HepG2 (cell line): ENCODE data around the gene ISOC2. TPM values are rescaled to one million over a fixed set of nuclear protein-coding genes. Genes with fewer than 3 reads are reported as not detected.

Source experiments
- ERF ChIP-seq: IDR thresholded peaks from 2 replicates; pipeline ENCODE4 v1.6.1; 2018; ENCODE audit warnings: missing biosample characterization, missing genetic modification reagents
- HOXD1 ChIP-seq: sonication (generic); formaldehyde crosslinking; IDR thresholded peaks from 2 replicates; pipeline ENCODE4 v1.5.0; 2020; ENCODE audit warnings: missing genetic modification reagents
- KDM4B ChIP-seq: sonication (generic); formaldehyde crosslinking; IDR thresholded peaks from 2 replicates; pipeline ENCODE4 v1.4.0; 2020; ENCODE audit warnings: missing genetic modification reagents
- KDM5A ChIP-seq: fragments of 200-600 bp; sonication (generic); IDR thresholded peaks from 2 replicates; pipeline ENCODE4 v1.7.0; 2018; ENCODE audit warnings: antibody characterized with exemption, mild to moderate bottlenecking, low read length, borderline replicate concordance
- KLF13 ChIP-seq: sonication (generic); formaldehyde crosslinking; IDR thresholded peaks from 2 replicates; pipeline ENCODE4 v1.4.0; 2020; ENCODE audit warnings: mild to moderate bottlenecking, missing genetic modification reagents
- MAZ ChIP-seq, 2 experiments: sonication (generic) in 1 of 2; formaldehyde crosslinking in 1 of 2; IDR thresholded peaks; 2 replicates each; pipeline versions ENCODE4 v1.5.0 to v1.6.1; 2012 to 2020; ENCODE audit warnings: low read depth in 2 of 2, mild to moderate bottlenecking in 2 of 2, borderline replicate concordance in 1 of 2, improper control_type of control experiment in 1 of 2, low read length in 1 of 2, missing genetic modification reagents in 1 of 2, moderate library complexity in 1 of 2
- NCOA1 ChIP-seq: sonication (generic); formaldehyde crosslinking; IDR thresholded peaks from 2 replicates; pipeline ENCODE4 v1.9.0; 2021; ENCODE audit warnings: missing genetic modification reagents
- NFYB ChIP-seq: sonication (generic); formaldehyde crosslinking; IDR thresholded peaks from 2 replicates; pipeline ENCODE4 v1.4.0; 2020; ENCODE audit warnings: missing genetic modification reagents
- NFYC ChIP-seq: IDR thresholded peaks from 2 replicates; pipeline ENCODE4 v1.6.1; 2016; ENCODE audit warnings: missing genetic modification reagents, missing compliant biosample characterization
- RAD21 ChIP-seq: fragments of 450-650 bp; formaldehyde crosslinking; IDR thresholded peaks from 2 replicates; pipeline ENCODE4 v1.5.0; 2020; ENCODE audit warnings: mild to moderate bottlenecking
- SALL1 ChIP-seq: sonication (generic); formaldehyde crosslinking; IDR thresholded peaks from 2 replicates; pipeline ENCODE4 v1.8.0; 2022; ENCODE audit warnings: mild to moderate bottlenecking, missing genetic modification reagents
- STAG1 ChIP-seq: sonication (generic); formaldehyde crosslinking; IDR thresholded peaks from 2 replicates; pipeline ENCODE4 v1.4.0; 2020; ENCODE audit warnings: missing genetic modification reagents
- TAF15 ChIP-seq: fragments of 200-400 bp; formaldehyde crosslinking; IDR thresholded peaks from one replicate; pipeline ENCODE4 v1.6.1; 2018; ENCODE audit warnings: mild to moderate bottlenecking, low read depth, low read length; ENCODE audit not compliant: poor library complexity, severe bottlenecking
- TGIF2 ChIP-seq: IDR thresholded peaks from 2 replicates; pipeline ENCODE4 v1.6.1; 2016; ENCODE audit warnings: control low read depth, missing compliant biosample characterization
- ZNF564 ChIP-seq: sonication (generic); formaldehyde crosslinking; IDR thresholded peaks from 2 replicates; pipeline ENCODE4 v1.8.1; 2023; ENCODE audit warnings: mild to moderate bottlenecking, missing genetic modification reagents
- ZNF788 ChIP-seq: sonication (generic); formaldehyde crosslinking; IDR thresholded peaks from 2 replicates; pipeline ENCODE4 v1.5.0; 2020; ENCODE audit warnings: mild to moderate bottlenecking, missing genetic modification reagents, borderline replicate concordance
- polyA plus RNA-seq, 8 experiments: library from polyadenylated mRNA; depleted of rRNA in 3 of 8; stranded (reverse) in 7 of 8; unstranded in 1 of 8; fragments of >200 nt; fragmentation: Illumina TruSeq in 4 of 8; extraction: Trizol in 4 of 8; gene quantifications; 2 replicates each; pipeline versions ENCODE4 v1.2.1 to v1.2.3, GENCODE V29; 2011 to 2016; ENCODE audit warnings: low read depth in 4 of 8, missing spikeins in 1 of 8, mixed read lengths in 1 of 8; ENCODE audit not compliant: insufficient read depth in 1 of 8
- total RNA-seq, 5 experiments: library from RNA; depleted of rRNA; stranded (reverse); fragments of >200 nt; fragmentation: Illumina TruSeq; extraction: Trizol; gene quantifications; 2 replicates each; pipeline ENCODE4 v1.2.3, GENCODE V29; 2016; ENCODE audit warnings: low read depth in 1 of 5
- TF ChIP-seq, protein P1 (sequence below), 2 experiments: sonication (generic) in 1 of 2; formaldehyde crosslinking in 1 of 2; IDR thresholded peaks; 2 replicates each; pipeline versions ENCODE4 v1.4.0 to v1.6.1; 2018 to 2020; ENCODE audit warnings: missing genetic modification reagents in 2 of 2, borderline replicate concordance in 1 of 2, low read depth in 1 of 2, mild to moderate bottlenecking in 1 of 2, missing biosample characterization in 1 of 2
- TF ChIP-seq, protein P2 (sequence below): sonication (generic); formaldehyde crosslinking; IDR thresholded peaks from 2 replicates; pipeline ENCODE4 v1.8.1; 2023; ENCODE audit warnings: mild to moderate bottlenecking, missing genetic modification reagents
- TF ChIP-seq, protein P3 (sequence below): sonication (generic); formaldehyde crosslinking; IDR thresholded peaks from 2 replicates; pipeline ENCODE4 v1.8.1; 2023; ENCODE audit warnings: mild to moderate bottlenecking, inconsistent platforms, moderate library complexity, missing genetic modification reagents, borderline replicate concordance

The ISOC2 gene
- total and polyA plus RNA-seq, 2 of the 13 experiments (the other 11 are each of a cell fraction or from before 2014, with no cell fraction given), result 76.8 to 105 TPM

DNA sequence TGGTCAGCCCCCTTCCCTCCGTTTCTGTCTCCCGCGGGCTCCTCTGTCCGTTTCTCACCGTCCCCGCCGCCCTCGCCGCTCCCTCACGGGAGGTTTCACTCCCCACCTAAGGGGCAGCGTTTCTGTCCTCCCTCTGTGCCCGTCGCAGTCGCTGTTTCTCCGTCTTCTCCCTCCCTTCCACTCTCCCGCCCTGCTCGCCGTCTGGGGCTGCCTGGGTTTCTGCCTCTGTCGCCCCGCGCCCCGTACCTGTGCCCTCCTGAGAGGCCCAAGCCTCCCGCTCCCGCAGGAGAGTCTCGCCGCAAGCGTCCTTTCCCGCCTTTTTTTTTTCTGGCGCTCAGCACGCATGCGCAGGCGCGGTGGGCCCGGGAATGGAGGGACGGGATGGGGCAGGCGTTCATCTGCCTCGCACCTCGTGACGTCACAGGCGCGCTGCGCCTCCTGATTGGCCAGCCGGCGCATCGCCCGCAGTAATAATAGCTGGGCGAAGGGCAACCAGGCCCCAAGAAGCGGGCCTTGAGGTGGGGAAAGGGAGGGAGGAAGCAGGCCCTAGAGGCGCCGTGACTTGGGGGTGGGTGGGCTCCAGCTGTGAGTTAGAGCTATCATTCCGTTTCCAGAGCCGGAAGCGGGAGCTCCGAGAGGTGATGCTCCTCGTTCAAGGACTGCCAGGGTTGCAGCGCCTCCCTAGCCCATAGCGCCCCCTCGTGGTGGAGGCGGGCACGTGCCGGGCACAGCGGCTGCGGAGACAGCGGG is 42.2 kb upstream of the ISOC2 start (continued):
- TF ChIP-seq, protein P1, sequence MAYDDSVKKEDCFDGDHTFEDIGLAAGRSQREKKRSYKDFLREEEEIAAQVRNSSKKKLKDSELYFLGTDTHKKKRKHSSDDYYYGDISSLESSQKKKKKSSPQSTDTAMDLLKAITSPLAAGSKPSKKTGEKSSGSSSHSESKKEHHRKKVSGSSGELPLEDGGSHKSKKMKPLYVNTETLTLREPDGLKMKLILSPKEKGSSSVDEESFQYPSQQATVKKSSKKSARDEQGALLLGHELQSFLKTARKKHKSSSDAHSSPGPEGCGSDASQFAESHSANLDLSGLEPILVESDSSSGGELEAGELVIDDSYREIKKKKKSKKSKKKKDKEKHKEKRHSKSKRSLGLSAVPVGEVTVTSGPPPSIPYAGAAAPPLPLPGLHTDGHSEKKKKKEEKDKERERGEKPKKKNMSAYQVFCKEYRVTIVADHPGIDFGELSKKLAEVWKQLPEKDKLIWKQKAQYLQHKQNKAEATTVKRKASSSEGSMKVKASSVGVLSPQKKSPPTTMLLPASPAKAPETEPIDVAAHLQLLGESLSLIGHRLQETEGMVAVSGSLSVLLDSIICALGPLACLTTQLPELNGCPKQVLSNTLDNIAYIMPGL (CRISPR knock-in tag; IDR thresholded peaks at IDR 0.05; ENCODE audit: borderline replicate concordance in 1 of 2, low read depth in 1 of 2), result peak; percentile 72 to 84
- TF ChIP-seq ERF (CRISPR knock-in tag), result peak; percentile 55; the same call in 1 of the 2 replicates
- peak; percentile 23; the same call in 1 of the 2 replicates for TF ChIP-seq MAZ (IDR thresholded peaks at IDR 0.05; ENCODE audit: borderline replicate concordance, low read depth, low read length)
- peak; percentile 40; the same call in 1 of the 2 replicates for TF ChIP-seq MAZ (CRISPR knock-in tag; IDR thresholded peaks at IDR 0.05; ENCODE audit: low read depth)
- peak; percentile 96 for TF ChIP-seq RAD21 (CRISPR knock-in tag)
- TF ChIP-seq STAG1 (CRISPR knock-in tag), result peak; percentile 94
- TF ChIP-seq NCOA1 (CRISPR knock-in tag), result 0 out of 2 replicates have a peak, but pooled peaks have one; percentile 41
- TF ChIP-seq, protein P2, sequence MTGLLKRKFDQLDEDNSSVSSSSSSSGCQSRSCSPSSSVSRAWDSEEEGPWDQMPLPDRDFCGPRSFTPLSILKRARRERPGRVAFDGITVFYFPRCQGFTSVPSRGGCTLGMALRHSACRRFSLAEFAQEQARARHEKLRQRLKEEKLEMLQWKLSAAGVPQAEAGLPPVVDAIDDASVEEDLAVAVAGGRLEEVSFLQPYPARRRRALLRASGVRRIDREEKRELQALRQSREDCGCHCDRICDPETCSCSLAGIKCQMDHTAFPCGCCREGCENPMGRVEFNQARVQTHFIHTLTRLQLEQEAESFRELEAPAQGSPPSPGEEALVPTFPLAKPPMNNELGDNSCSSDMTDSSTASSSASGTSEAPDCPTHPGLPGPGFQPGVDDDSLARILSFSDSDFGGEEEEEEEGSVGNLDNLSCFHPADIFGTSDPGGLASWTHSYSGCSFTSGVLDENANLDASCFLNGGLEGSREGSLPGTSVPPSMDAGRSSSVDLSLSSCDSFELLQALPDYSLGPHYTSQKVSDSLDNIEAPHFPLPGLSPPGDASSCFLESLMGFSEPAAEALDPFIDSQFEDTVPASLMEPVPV (CRISPR knock-in tag), result no peak
- TF ChIP-seq NFYB (CRISPR knock-in tag), result peak; percentile 91
- 0 out of 2 replicates have a peak, but pooled peaks have one; percentile 14 for TF ChIP-seq KLF13 (CRISPR knock-in tag)
- peak; percentile 85 for TF ChIP-seq NFYC (CRISPR knock-in tag)
- peak; percentile 81; the same call in 1 of the 2 replicates for TF ChIP-seq ZNF788
- peak; percentile 56; the same call in 1 of the 2 replicates for TF ChIP-seq SALL1 (CRISPR knock-in tag)
- no peak for TF ChIP-seq KDM5A
- 0 out of 2 replicates have a peak, but pooled peaks have one; percentile 46 for TF ChIP-seq HOXD1
- TF ChIP-seq ZNF564 (CRISPR knock-in tag), result no peak
- 0 out of 2 replicates have a peak, but pooled peaks have one; percentile 30 for TF ChIP-seq KDM4B (CRISPR knock-in tag)
- no peak for TF ChIP-seq TGIF2 (CRISPR knock-in tag)
- TF ChIP-seq, protein P3, sequence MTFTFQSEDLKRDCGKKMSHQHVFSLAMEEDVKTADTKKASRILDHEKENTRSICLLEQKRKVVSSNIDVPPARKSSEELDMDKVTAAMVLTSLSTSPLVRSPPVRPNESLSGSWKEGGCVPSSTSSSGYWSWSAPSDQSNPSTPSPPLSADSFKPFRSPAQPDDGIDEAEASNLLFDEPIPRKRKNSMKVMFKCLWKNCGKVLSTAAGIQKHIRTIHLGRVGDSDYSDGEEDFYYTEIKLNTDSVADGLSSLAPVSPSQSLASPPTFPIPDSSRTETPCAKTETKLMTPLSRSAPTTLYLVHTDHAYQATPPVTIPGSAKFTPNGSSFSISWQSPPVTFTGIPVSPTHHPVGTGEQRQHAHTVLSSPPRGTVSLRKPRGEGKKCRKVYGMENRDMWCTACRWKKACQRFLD, result no peak
- TF ChIP-seq TAF15, result no peak
